22Rv1 (cell line): ENCODE data around the gene ISM1.

ENCODE experiments used
- CTCF ChIP-seq: fragments of 450-650 bp; IDR thresholded peaks from 2 replicates; pipeline ENCODE4 v1.5.1; 2017; ENCODE audit warnings: mild to moderate bottlenecking
- ZFX ChIP-seq: fragments of 450-650 bp; IDR thresholded peaks from 2 replicates; pipeline ENCODE4 v1.6.1; 2017; ENCODE audit warnings: antibody characterized with exemption, borderline replicate concordance

DNA sequence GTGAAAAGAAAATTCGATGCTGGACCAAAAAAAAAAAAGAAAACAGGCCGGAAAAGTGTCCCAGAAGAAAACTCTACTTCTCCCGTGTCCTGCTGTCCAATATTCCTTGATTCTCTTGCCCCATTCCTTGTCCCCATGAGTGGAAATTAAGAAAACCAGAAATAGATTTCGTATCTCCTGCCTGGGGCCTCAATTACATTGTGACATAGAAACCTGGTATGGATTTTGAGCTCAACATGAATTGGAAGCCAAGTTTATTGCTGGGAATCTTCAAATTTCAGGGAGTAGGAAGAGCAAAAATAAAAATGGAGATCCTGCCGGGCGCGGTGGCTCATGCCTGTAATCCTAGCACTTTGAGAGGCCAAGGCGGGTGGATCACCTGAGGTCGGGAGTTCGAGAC, 11.9 kb downstream of the ISM1 start:
- TF ChIP-seq CTCF (no peak), ZFX (no peak)
